Osteocyte (in vitro differentiated cells): ENCODE data around the gene ERP44. TPM values are rescaled to one million over a fixed set of nuclear protein-coding genes. Genes with fewer than 3 reads are reported as not detected.
A peak's percentile ranks its signal among the peaks of the same experiment; 100 is the strongest.
"Not testable (repeated sequence)": the region's sequence is repeated elsewhere in the genome, so short reads cannot be mapped to it uniquely, and the experiment has no call there.

Experiments
- DNase-seq: peaks from one replicate; pipeline ENCODE4 v3.0.0; 2021; ENCODE audit warnings: mixed read lengths; ENCODE audit not compliant: unreplicated experiment; ENCODE audit errors: extremely low spot score
- H3K27ac Mint-ChIP-seq: one replicate; pipeline ENCODE4 v1.8.0; 2021; ENCODE audit warnings: mild to moderate bottlenecking, mixed read lengths; ENCODE audit not compliant: unreplicated experiment
- H3K27me3 Mint-ChIP-seq: one replicate; pipeline ENCODE4 v1.8.0; 2021; ENCODE audit warnings: mixed read lengths; ENCODE audit not compliant: unreplicated experiment
- H3K36me3 Mint-ChIP-seq: one replicate; pipeline ENCODE4 v1.8.0; 2021; ENCODE audit warnings: mixed read lengths; ENCODE audit not compliant: unreplicated experiment
- H3K4me1 Mint-ChIP-seq: one replicate; pipeline ENCODE4 v1.8.0; 2021; ENCODE audit warnings: mixed read lengths; ENCODE audit not compliant: unreplicated experiment
- H3K4me3 Mint-ChIP-seq: one replicate; pipeline ENCODE4 v1.8.0; 2021; ENCODE audit warnings: mild to moderate bottlenecking, moderate library complexity, mixed read lengths; ENCODE audit not compliant: unreplicated experiment
- H3K9me3 Mint-ChIP-seq: one replicate; pipeline ENCODE4 v1.8.0; 2021; ENCODE audit warnings: mixed read lengths; ENCODE audit not compliant: unreplicated experiment
- CTCF ChIP-seq: fragments of 200-600 bp; sonication (generic); IDR thresholded peaks from 2 replicates; pipeline ENCODE4 v1.5.0; 2021; ENCODE audit warnings: antibody characterized with exemption, mild to moderate bottlenecking, moderate library complexity
- long read RNA-seq: library from polyadenylated mRNA; unstranded; transcript quantifications from one replicate; pipeline ENCODE4 v2.0.0, GENCODE V29; 2021
- total RNA-seq: library from RNA; stranded (reverse); gene quantifications from 2 replicates; pipeline ENCODE4 v1.2.1, GENCODE V29; 2021

The ERP44 gene
- 24.6 and 24.7 TPM in 2 replicates for total RNA-seq
- long read RNA-seq, full-length matches to known transcripts = 817 of 852 reads
- long read RNA-seq, partial matches to known transcripts = 5 of 852 reads
- long read RNA-seq, other reads (novel, unspliced or antisense) = 30 of 852 reads

- H3K27ac Mint-ChIP-seq = peak within 1 kb of the TSS; percentile 99
- peak within 1 kb of the TSS; percentile 100 for H3K4me3 Mint-ChIP-seq
- peaks cover 22% of the 10 kb centered on the region for H3K4me1 Mint-ChIP-seq
- H3K9me3 Mint-ChIP-seq = no peaks in the 10 kb centered on the region
- peaks cover 5% of the 10 kb centered on the region for H3K36me3 Mint-ChIP-seq
- DNase-seq = peak; percentile 99
- TF ChIP-seq CTCF = no peak
- H3K27me3 Mint-ChIP-seq = no peaks in the 10 kb centered on the region
These were observed at the start of gene ERP44, which contains the start of gene INVS for GRCh38 chr9:100098887-100099721. Gene ERP44 (minus strand): TSS chr9:100099000. CDS start chr9:100098840, 160 bp downstream. Gene INVS (plus strand): TSS chr9:100099243. CDS start chr9:100104522, 5,279 bp downstream.

- not testable (repeated sequence) for DNase-seq, H3K9me3 Mint-ChIP-seq, H3K27me3 Mint-ChIP-seq, H3K4me3 Mint-ChIP-seq, H3K36me3 Mint-ChIP-seq, H3K27ac Mint-ChIP-seq
- H3K4me1 Mint-ChIP-seq = peaks cover 15% of the 10 kb centered on the region
These were observed 47.2 kb upstream of the ERP44 start for GRCh38 chr9:100145976-100146375.

GRCh38 chr9:100145167-100145934, 46.6 kb upstream of the ERP44 start:
- H3K4me3 Mint-ChIP-seq, H3K27ac Mint-ChIP-seq, H3K36me3 Mint-ChIP-seq, H3K4me1 Mint-ChIP-seq, H3K27me3 Mint-ChIP-seq, DNase-seq, H3K9me3 Mint-ChIP-seq: not testable (repeated sequence)

GRCh38 chr9:100141862-100142261, 43.1 kb upstream of the ERP44 start:
- not testable (repeated sequence) for H3K27me3 Mint-ChIP-seq, H3K36me3 Mint-ChIP-seq, H3K4me3 Mint-ChIP-seq, DNase-seq, H3K4me1 Mint-ChIP-seq, H3K9me3 Mint-ChIP-seq, H3K27ac Mint-ChIP-seq

GRCh38 chr9:100140303-100140702, 41.5 kb upstream of the ERP44 start:
- not testable (repeated sequence) for H3K9me3 Mint-ChIP-seq, H3K4me1 Mint-ChIP-seq, DNase-seq, H3K36me3 Mint-ChIP-seq, H3K27ac Mint-ChIP-seq, H3K27me3 Mint-ChIP-seq, H3K4me3 Mint-ChIP-seq

GRCh38 chr9:100136799-100137198, 38.0 kb upstream of the ERP44 start:
- not testable (repeated sequence) for DNase-seq, H3K27me3 Mint-ChIP-seq, H3K4me1 Mint-ChIP-seq, H3K9me3 Mint-ChIP-seq, H3K4me3 Mint-ChIP-seq, H3K27ac Mint-ChIP-seq
- peak; percentile 21 for TF ChIP-seq CTCF
- peaks cover 23% of the 10 kb centered on the region for H3K36me3 Mint-ChIP-seq
